SK-N-SH treated with all-trans-retinoic acid at 6 μM for 48 hours (cell line): ENCODE results near the gene NCAM1.

ENCODE experiments used
- RARB ChIP-seq: fragments of 250-450 bp; sonication (Bioruptor Pico); IDR thresholded peaks from 2 replicates; pipeline ENCODE4 v1.8.0; 2021; ENCODE audit warnings: mild to moderate bottlenecking, moderate library complexity
- SNAI2 ChIP-seq: fragments of 250-450 bp; sonication (Bioruptor Pico); IDR thresholded peaks from 2 replicates; pipeline ENCODE4 v1.5.0; 2020; ENCODE audit warnings: mild to moderate bottlenecking, moderate library complexity
- TCF4 ChIP-seq: fragments of 250-450 bp; sonication (Bioruptor Pico); IDR thresholded peaks from 2 replicates; pipeline ENCODE4 v1.8.0; 2021; ENCODE audit warnings: mild to moderate bottlenecking, moderate library complexity, borderline replicate concordance

DNA sequence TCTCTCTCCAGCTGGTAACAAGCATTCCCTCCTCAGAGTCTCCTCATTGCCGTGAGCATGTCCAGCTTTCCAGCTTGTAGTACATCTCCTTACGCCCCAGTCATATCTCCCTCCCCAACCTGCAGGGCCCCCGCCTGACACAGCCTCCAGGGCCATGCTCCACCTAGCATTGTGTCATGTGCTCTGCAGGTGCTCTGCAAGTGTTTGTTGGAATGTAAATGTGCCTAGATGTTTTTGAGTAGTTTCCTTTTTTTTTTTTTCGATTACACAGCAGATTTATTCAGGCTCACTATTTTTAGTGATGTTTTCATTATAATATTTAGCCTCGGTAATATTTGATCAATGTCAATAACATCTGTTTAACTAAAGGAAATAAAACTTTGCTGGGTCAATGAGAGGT, 82.5 kb downstream of the NCAM1 start:
- TF ChIP-seq RARB (CRISPR knock-in tag): no peak
- TF ChIP-seq SNAI2 (CRISPR knock-in tag): no peak
- no peak for TF ChIP-seq TCF4
